NOMO-1 (cell line): ENCODE data around the gene MYH10.
A peak's percentile ranks its signal among the peaks of the same experiment; 100 is the strongest.

Source experiments
- DNase-seq, 2 experiments: peaks; one replicate each; lab custom pipeline; 2025; ENCODE audit not compliant: unreplicated experiment in 2 of 2; lab: John Stamatoyannopoulos, UW

MYH10 gene

DNA sequence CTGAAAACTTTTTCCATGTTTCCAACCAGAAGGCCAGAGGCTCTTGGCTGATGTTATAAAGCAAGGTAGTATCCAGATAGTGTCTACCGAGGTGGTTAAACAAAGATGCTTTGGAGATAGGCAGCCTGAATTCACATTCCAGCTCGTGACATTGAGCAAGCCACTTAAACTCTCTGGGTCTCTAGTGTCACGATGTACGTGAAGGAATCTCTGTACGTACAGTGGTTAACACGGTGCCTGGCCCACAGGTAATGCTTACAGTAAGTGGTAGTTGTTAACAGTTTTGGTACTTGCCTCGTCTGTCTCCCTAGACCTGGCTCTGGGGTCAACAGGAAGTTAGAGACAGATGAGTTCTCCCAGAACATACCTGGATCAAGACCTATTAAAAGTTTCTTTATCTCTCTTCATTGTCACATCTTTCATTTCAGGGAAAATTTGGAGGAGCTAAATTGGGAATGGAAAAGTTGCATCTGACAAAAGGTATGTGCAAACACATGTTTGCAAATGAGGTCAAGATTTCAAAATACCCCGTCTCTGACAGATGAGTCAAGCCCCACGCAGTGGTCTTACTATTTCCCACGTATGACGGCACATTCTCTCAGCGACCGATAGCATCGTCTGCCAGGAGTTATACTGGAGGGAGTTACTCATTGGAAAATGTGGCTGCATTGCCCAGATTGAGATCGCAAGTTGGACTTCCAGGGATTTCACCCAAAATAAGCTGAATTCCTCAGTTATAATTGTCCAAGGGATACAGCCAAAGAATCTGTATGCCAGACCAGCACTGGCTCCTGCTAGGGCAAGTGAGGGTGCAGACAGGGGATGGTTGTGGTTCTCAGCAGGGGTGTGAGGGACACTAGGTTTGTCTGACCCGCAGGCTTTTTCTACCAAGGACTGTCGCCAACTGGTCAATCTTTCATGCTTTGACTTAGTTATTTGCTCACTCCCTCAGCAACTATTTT is 18.9 kb upstream of the MYH10 start:
- no peak for DNase-seq

DNA sequence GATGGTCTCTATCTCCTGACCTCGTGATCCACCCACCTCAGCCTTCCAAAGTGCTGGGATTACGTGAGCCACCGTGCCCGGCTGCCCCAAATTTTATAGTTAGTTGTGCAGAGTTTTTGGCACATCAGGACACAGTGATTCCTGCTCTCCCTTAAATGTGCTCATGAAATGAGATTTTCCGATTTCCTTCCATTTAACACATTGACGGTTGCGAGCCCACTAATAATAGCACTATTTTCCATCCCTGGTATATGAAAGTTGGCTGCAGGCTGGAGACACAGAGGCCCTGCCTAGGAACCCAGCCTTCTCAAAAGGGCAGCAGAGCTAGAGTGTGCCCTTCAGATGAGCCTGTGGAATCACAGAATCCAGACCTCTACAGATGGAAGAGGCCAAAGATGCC is 17.4 kb upstream of the MYH10 start:
- DNase-seq = no peak

DNA sequence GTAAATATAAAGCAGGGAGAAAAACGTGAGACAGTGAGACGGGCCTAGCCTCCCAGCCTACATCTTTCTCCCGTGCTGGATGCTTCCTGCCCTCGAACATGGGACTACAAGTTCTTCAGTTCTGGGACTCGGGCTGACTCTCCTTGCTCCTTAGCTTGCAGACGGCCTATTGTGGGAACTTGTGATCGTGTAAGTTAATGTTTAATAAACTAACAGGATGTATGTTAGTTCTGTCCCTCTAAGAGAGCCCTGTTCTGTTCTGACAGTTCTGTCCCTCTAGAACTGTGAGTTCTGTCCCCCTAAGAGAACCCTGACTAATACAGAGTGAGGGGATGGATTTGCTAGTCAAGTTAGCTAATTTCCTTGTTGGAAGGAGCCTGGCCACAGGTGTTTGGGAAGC is 16.7 kb upstream of the MYH10 start:
- DNase-seq = no peak

DNA sequence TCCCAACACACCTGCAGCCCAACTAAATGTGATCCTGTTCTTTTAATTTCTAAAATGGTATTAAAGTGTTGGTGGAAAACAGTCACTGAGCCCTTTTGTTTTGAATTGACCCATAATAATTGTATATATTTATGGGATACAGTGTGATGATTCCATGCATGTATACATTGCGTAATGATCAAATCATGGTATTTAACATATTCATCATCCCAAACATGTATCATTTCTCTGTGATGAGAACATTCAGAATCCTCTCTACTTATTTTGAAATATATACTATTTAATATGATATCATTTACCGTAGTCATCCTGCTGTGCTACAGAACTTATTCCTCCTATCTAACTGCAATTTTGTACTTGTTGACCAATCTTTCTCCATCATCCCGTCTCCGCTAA is 14.0 kb upstream of the MYH10 start:
- DNase-seq = no peak

DNA sequence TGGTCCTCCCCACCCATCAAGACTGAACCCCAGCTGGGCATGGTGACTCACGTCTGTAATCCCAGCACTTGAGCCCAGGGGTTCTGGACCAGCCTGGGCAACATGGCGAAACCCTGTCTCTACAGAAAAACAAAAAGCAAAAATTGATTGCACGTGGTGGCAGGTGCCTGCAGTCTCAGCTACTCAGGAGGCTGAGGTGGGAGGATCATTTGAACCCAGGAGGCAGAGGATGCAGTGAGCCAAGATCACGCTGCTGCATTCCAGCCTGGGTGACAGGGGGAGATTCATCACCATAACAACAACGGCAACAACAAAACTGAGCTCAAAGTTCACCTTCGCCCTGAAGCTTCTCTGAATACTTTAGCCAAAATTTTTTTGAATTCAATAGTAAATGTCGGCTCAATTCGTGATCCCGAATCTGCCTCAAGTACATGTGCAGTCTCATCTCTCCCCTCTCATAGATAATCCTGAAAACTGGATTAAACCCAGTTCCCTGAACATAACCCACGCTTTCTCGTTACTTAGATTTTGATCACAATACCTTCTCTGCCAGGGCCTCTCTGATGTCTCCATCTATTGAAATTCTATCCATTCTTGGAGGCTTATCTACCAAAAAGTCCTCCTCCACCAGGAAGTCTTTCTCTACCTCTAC is 13.5 kb upstream of the MYH10 start:
- no peak for DNase-seq

DNA sequence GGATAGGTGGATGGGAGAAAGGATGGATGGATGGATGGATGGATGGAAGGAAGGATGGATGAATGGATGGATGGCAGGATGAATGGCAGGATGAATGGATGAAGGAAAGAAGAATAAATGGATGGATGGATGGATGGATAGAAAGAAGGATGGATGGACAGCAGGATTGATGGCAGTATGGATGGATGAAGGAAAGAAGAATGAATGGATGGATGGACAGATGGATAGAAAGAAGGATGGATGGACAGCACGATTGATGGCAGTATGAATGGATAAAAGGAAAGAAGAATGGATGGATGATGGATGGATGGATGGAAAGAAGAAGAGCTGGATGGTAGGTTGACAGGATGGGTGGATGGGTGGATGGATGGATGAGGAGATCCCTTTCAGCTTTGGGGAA is 9.2 kb upstream of the MYH10 start:
- DNase-seq = no peak

DNA sequence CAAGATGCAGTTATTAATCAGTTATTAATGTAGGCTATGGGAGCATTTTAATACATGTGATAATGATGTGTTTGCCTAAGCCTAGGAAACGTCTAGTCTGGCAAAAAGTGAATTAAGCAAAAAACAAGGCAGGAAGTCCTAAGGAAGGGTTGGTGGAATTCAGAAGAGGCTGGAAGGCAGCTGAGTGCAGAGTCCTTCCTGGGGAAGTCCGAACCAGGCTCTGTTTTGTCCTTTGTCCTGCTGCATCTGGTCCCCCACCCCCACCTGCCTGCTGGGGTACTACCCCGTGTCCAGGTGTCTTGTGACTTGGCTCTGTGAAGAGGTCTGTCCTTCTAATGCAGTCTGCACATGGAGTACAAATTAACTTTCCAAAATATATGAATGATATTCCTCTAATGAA is 1.5 kb upstream of the MYH10 start:
- DNase-seq = no peak

DNA sequence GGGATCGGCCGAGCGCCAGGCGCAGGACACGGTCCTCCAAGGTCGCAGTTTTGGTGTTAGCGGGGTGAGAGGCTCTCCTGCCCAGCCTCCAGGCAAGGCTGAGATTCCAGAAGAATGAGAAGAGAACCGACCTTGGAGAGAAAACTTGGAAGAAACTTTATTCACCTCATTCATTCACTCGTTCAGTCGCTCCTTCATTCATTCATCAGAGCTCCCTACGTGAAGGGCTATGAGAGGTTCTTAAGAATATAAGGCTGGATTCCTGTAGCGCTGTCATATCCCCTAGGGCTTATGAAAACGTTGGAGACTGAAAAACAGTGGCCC is 991 bp upstream of the MYH10 start:
- no peak for DNase-seq

DNA sequence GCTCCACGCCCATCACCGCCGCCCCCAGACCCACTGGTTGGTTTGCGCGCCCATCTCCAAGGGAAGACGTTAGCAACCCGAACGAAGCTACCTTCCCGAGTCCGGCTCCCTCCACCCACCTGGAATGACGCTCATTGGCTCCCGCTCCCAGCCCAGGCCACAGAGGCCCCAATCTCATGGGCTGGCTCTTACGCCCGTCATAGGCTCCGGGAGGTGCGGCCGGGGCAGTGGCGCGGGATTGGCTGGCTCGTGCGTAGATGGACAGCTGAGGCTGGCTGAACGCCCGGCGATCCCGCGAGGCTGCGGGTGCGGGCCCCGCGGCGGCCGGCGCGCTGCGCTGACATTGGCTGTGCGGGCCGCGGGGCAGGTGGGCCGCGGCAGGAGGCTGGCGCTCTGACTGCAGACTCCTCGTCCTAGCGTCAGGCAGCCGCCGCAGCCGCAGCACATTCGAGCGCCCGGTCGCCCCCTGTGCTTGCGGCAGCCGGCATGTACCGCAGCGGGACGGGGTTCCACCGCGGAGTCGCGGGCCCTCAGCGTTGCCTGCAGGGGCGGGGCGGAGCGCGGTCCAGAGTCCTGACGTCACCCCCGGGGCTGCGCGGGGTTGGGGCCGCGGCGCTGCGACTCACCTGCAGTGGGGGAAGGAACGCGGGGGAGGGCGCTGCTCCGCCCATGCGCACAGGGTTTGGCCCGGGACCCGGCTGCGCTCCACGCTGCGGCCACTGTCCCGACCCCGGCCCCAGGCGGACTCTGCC is 453 bp upstream of the MYH10 start:
- peak; percentile 90 to 94 for DNase-seq

DNA sequence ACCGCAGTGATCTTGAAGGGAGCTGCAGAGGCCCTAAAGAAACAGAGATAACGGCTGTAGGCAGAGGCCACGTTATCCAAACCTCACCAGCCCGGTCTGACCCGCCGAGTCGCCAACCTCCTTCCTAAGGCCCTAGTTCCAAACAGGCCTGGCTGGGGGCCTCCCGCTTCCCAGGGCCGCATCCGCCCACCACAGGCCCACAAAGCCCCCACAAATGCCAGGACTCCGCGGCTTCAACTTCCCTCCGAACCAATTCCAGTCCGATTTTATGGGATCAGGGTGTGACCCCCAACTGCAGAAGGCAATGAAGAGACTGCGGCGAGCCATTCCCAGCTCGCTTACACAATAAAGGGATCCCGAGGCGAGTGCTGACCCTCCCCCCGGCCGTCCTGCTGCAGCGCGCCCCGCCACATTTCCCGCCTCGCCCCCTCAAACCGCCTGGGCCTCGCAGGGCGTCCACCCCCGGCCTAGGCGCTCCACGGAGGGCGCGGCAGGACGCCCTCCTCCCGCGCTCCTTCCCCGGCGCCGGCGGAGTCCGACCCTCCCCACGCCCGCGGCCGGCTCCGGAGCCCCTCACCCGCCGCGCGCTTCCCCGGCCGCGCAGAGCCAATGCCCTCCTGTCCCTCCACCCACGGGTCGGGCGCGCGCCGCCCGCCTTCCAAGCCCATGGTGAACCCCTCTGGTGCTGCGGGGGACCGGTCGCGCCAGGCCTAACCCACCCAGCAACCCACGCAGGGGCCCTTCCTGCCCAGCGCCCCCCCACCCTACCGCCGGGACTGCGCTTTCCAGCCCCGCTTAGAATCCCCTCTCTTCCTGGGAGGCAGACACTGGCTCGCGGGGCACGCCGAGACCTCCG is 926 bp downstream of the MYH10 start:
- no peak for DNase-seq

DNA sequence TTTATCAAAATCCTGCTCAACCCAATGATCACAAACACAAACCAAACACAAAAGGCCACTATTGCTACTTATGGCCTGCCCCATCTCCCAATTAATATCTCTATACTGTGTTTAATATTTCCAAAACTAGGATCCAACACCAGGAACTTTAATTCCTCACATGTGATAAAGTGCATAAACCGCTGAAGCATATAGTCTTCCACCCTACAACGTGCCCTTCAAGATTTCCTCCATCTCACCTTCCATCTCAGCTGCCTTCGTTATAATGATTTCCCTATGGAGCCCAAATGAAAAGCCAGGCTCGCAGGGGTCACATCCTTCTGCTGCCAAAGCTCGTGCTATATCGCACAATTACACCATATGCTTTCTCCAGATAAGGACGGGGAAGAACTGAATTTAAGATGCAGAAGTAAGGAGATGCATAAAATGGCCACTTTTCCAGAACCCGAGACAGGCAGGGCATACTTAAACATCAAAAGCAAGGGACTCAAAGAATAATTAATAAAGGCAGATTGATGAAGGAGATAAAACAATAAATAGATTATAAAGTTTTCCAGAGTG is 1.8 kb downstream of the MYH10 start:
- no peak for DNase-seq

DNA sequence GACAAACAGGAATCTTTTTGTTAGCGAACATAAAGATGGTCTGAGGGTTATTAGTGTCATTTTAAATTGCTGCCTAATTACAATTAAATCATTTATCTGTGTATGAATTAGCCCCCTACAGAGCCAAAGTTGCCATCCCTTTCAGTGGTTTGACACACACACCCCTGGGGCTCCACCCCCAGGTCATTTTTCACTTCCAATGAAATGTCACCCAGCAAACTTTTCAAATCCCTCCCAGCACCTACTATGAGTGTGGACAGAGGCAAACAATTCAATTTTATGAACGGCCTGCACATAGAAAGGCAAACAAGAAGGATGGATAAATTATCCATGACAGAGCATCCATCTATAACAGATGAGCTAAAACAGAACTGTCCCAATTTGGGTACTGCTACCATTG is 2.4 kb downstream of the MYH10 start:
- DNase-seq = no peak

DNA sequence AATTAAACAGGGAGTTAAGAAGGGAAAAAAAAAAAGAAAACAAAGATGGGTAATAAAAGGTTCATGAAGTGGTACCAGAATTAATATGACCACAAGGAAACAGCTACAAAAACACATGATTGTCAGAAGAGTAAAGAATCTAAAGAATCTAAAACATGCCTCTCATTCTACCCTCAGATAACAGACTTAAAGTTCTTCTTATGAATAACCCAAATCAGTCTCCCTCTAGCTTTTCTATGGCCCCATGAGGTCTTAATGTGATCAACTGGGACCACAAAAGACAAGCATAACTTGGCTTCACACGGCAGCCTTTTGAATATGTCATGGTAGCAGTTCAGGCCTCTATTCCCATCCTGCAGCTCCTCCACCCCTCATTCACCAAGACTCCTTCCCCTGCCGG is 6.9 kb downstream of the MYH10 start:
- DNase-seq = no peak

DNA sequence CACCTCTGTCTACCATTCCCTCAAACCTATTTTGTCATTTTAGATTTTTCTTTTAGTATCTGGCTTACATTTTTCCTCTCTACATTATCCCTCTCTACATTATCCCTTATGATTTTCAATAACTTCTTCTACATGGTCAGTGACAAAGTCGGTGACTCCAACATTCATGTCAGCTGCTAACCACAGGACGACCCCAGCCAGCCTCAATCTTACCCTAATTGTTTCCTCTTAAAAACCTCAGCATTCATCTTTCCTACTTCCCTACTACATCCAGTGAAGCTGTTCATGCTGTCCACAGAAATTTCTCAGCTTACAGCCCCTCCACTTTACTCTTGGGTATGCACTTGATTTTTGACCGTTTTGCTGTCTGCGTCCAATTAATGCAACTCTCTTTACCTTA is 8.3 kb downstream of the MYH10 start:
- DNase-seq = no peak

DNA sequence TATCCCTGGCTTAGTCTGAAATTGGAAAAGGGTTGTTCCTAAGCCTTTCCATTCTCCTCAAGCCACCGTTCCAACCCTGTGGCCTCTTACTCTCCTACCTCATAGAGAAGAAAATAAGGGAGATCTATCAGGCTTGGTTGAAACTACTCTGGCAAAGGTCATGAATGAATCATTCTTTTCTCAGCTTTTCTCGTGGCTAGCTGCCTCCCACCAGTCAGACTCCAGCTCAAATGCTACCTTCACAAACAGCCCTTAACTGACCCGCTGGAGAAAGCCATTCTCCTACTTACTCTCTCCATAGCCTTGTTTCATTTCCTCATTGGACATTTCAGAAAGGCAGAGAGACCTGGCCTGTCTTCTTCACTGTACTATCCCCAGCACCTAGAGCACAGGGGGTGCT is 8.9 kb downstream of the MYH10 start:
- peak in 1 of 2 experiments; percentile 65 for DNase-seq

DNA sequence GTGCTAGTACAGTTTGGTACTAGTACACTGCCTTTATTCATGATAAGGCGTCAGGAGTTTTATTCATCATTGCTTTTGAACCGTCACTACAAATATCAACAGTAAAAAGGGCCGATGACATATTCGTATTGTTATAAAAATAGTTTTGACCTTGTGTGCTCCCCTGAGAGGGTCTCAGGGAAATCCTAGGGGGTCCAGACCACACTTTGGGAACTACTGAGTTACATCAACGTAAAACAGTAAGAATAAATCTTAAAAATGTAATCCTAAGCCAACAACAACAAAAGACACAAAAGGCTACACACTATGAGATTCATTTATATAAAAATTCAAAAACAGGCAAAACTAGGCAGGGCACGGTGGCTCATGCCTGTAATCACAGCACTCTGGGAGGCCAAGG is 11.2 kb downstream of the MYH10 start:
- no peak for DNase-seq

DNA sequence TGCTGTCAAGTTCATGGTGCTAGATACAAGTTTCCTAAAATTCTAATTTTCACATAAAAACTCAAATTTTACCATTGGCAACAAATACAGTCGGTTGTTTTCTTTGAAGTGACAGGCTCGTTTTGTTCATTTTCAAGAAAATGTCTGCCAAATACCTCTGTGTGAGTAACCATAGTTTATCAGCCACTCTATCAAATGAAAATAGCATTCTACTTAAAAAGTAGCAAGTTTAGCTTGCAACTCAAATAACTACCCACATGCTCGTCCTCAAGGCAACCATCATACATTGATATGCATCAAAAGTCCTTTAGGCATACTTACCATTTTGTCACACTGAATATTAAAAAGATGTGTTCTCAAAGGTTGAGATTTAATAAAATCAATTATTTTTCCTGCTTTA is 11.7 kb downstream of the MYH10 start:
- DNase-seq = no peak

DNA sequence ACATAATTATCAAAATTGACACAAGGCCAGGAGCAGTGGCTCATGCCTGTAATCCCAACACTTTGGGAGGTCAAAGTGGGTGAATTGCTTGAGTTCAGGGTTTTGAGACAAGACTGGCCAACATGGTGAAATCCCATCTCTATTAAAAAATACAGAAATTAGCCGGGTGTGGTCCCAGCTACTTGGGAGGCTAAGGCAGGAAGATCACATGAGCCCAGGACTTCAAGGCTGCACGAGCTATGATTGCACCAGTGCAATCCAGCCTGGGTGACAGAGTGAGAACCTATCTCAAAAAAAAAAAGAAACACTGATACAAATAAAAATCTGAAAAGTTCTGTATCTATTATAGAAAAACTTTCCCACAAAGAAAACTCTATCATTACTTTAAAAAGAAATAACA is 15.5 kb downstream of the MYH10 start:
- DNase-seq = no peak

DNA sequence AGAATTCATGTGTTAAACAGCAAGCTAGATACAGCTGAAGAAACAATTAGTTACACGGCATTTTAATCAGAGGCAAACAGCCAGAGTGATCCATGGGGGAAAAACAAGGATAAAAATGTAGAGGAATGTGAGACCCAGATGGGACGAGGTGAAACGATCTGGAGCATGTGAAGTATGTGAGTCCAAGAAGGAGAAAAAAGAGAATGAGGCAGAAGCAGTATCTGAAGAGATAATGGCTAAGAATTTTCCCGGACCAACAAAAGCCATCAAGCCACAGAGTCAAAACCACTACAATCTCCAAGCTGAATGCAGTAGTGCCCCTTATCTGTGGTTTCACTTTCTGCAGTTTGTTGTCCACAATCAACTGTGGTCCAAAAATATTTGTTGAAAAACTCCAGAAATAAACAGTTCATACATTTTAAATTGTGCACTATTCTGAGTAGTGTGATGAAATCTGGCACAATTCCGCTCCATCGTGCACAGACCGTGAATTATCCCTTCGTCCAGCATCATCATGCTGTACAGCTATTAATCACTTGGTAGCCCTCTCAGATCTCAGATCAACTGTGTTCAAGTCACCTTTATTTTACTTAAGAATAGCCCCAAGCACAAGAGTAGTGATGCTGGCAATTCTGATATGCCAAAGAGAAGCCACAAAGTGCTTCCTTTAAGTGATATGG is 18.8 kb downstream of the MYH10 start:
- DNase-seq = no peak

DNA sequence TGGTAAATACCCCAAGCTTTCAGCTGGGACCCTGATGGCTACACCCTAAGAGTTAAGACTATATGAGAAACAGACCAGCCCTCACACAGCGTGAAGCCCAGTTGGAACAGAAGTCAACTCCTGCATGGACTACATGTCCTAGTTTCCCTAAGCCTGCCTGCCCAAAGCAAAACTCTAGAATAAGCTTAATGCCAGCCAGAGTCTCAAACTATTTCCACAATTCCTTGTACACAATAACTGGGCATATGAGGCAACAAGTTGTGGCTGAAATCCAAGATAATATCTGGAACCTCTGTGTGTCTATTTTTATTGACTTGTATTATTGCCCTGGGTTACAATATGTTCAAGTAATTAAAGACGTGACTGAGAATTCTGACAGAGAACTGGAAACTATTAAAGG is 19.4 kb downstream of the MYH10 start:
- DNase-seq = no peak
